Skeletal muscle tissue (tissue), 4 donors: Measurements from ENCODE around the gene TMEM163. TPM values are rescaled to one million over a fixed set of nuclear protein-coding genes. Genes with fewer than 3 reads are reported as not detected.

Experiments used
- H3K27ac ChIP-seq: one replicate; pipeline ENCODE4 v1.7.0; 2013; ENCODE audit warnings: mild to moderate bottlenecking, low read depth, low read length, inconsistent platforms
- H3K27me3 ChIP-seq, 3 donors: one replicate each; pipeline ENCODE4 v1.7.0; 2013; ENCODE audit warnings: low read length in 3 of 3; ENCODE audit not compliant: control insufficient read depth in 3 of 3, insufficient read depth in 3 of 3
- H3K36me3 ChIP-seq, 3 donors: one replicate each; pipeline ENCODE4 v1.7.0; 2013; ENCODE audit warnings: low read length in 3 of 3; ENCODE audit not compliant: control insufficient read depth in 3 of 3, insufficient read depth in 3 of 3
- H3K4me1 ChIP-seq, 3 donors: one replicate each; pipeline ENCODE4 v1.7.0; 2013; ENCODE audit warnings: low read length in 3 of 3, mild to moderate bottlenecking in 3 of 3; ENCODE audit not compliant: control insufficient read depth in 3 of 3, insufficient read depth in 3 of 3
- H3K4me3 ChIP-seq, 3 donors: one replicate each; pipeline ENCODE4 v1.7.0; 2013; ENCODE audit warnings: low read length in 3 of 3
- H3K9ac ChIP-seq, 3 donors: one replicate each; pipeline ENCODE4 v1.7.0; 2013; ENCODE audit warnings: low read length in 3 of 3, mild to moderate bottlenecking in 3 of 3, moderate library complexity in 2 of 3, low read depth in 1 of 3
- H3K9me3 ChIP-seq, 3 donors: one replicate each; pipeline ENCODE4 v1.7.0; 2013; ENCODE audit warnings: low read length in 3 of 3; ENCODE audit not compliant: control insufficient read depth in 3 of 3
- total RNA-seq: library from RNA; depleted of rRNA; stranded (reverse); fragments of >200 nt; gene quantifications from one replicate; pipeline ENCODE4 v1.2.3, GENCODE V29; 2014
- donor health status: Osteomylitis.

The TMEM163 gene
- total RNA-seq, 1 donor from 2014 or later = 1.0 TPM

DNA sequence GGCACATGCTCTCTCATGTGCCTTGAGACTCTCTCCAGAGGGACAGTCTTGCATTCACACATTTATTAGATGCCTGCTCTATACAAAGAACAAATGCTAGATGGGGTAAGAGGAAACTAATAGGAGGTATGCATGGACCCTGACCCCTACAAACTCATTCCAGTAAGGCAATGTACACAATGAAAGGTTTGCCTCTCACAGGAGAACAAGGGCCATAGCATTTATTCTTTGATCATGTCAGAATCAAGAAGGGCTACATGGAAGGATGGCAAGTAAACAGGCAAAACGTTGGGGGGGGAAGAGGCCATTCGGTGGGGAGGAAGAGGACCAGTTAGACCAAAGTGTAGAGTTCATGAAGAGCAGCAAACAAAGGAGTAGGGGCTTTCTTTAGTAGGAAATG, 130.2 kb downstream of the TMEM163 start:
- no peak overlapping the region for H3K9ac ChIP-seq
- no peak overlapping the region for H3K4me3 ChIP-seq
- no peak overlapping the region for H3K27ac ChIP-seq
- H3K9me3 ChIP-seq = peaks cover 0 to 8% (median 0%) of the 10 kb centered on the region in 3 donors
- no peaks in the 10 kb centered on the region for H3K27me3 ChIP-seq
- H3K36me3 ChIP-seq = no peaks in the 10 kb centered on the region
- H3K4me1 ChIP-seq = no peaks in the 10 kb centered on the region

DNA sequence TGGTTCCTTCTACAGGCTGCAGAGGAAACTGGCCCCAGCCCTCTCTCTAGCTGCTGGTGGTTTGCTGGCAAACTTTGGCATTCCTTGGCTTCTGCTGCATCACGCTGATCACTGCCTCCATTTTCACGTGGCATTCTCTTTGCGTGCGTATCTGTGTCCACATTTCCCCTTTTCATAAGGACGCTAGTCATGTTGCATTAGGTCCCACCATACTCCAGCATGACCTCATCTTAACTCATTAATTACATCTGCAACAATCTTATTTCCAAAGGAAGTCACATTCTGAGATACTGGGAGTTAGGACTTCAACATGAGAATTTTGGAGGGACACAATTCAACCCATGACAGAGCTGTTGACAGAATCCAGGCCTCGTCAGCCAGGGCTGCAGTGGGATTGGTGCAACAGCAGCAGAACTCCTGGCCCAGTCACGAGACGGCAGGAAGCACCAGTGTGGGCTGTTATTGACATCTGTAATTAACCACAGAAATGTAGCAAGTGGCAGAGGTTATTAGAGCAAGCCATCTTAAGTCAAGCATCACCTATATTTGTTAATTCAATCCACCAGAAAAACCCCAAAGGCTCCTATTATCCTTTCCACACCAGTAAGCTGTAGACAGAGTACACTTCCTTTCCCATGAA, 132.4 kb downstream of the TMEM163 start:
- Histone ChIP-seq H3K4me3 (no peak overlapping the region), H3K9ac (no peak overlapping the region), H3K36me3 (no peaks in the 10 kb centered on the region), H3K27me3 (no peaks in the 10 kb centered on the region), H3K4me1 (no peaks in the 10 kb centered on the region), H3K27ac (no peak overlapping the region), H3K9me3 (peaks cover 0 to 8% (median 0%) of the 10 kb centered on the region in 3 donors)

DNA sequence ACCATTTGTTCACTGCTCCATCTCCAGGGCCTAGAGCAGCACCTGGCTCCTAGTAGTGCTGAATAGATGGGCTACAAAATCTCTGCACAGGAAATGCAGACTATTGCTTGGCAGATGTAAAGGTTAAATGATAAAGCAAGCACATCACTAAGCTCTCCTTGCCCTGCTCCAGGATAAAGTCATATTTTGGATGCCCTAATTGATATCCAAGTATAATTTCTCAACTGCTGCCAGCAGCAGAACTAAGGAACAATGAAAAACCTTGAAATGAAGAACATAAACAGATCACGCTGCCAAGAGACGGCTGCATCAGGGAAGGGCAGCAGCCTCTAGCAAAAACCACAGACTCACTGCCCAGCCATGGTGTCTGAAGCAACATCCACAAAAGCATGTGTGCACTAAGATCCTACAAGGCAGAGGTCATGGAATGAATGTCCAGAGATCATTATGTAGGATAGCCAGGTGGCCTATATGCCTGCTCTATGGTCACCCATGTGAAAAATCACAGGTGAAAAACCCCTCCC, 134.7 kb downstream of the TMEM163 start:
- H3K4me1 ChIP-seq = no peaks in the 10 kb centered on the region
- no peaks in the 10 kb centered on the region for H3K27me3 ChIP-seq
- no peak overlapping the region for H3K4me3 ChIP-seq
- H3K36me3 ChIP-seq = no peaks in the 10 kb centered on the region
- H3K27ac ChIP-seq = no peak overlapping the region
- H3K9me3 ChIP-seq = no peaks in the 10 kb centered on the region
- no peak overlapping the region for H3K9ac ChIP-seq

DNA sequence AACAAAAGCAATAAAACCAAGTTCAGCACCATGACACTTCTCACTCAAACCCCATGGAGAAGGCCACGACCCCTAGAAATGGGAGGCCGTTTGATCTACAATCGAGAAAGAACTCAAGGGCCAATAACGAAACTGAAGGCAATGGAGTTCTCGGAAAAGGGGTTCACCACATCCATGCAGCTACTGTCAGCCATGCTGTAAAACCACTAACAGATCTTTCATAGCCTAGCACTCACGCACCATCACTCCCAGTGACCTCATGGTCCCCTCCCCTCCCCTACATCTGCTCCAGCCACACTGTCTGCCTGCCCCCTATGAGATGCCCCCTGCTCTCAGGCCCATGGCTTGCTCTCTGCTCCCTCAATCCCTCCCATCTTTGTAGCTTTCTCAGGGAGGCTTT, 135.3 kb downstream of the TMEM163 start:
- Histone ChIP-seq H3K4me3 (no peak overlapping the region), H3K4me1 (no peaks in the 10 kb centered on the region), H3K9ac (no peak overlapping the region), H3K27ac (no peak overlapping the region), H3K27me3 (no peaks in the 10 kb centered on the region), H3K36me3 (no peaks in the 10 kb centered on the region), H3K9me3 (no peaks in the 10 kb centered on the region)

DNA sequence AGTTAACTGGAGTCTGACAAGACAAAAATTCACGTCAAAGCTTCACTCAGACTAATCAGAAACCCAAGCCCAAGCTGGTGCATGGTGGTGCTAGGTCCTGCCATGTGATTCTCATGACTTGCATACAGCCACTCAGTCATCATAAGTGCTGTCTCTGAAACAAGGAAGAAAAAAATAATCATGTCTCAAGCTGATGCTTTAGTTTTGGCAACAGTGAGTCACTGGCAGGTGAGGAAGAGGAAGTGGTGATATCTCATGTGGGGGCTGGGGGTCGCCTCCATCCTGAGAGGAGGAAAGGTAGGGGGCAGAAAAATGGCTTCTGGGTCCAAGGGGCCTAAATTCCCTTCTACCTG, 136.3 kb downstream of the TMEM163 start:
- Histone ChIP-seq H3K27ac (no peak overlapping the region), H3K4me1 (no peaks in the 10 kb centered on the region), H3K27me3 (no peaks in the 10 kb centered on the region), H3K4me3 (no peak overlapping the region), H3K36me3 (no peaks in the 10 kb centered on the region), H3K9ac (no peak overlapping the region), H3K9me3 (no peaks in the 10 kb centered on the region)

DNA sequence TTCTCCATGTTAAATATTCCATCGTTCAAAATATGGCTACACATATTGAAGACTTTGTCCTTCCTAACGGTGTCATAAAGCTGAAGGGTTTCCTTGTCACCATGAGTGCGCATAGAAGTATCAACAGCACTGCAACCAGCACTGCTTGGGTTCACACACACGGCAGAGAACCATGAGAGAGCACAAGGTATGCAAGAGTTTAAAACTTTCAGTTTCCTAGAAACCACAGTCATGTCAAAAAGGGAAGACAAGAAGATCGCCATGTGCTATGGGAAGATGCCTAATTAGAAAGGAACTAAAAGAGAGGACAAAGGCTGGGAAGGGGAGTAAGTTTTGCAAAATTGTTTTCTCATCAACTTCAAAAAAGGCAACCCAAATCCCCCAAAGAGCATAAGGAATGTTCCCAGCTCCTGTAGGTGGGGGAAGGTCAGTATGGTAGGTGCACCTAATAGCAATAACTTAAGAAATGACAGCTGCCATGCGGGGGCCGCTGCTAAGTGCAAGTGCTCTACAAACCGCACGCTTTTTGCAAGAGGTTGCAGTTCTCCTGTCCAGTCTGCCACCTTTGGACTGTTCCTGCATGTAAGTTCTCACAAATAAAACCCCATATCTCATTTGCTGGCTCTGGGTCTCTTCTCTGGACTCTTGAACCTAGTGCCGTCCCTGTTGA, 136.8 kb downstream of the TMEM163 start:
- no peaks in the 10 kb centered on the region for H3K9me3 ChIP-seq
- no peak overlapping the region for H3K9ac ChIP-seq
- no peak overlapping the region for H3K4me3 ChIP-seq
- H3K27ac ChIP-seq = no peak overlapping the region
- H3K27me3 ChIP-seq = no peaks in the 10 kb centered on the region
- no peaks in the 10 kb centered on the region for H3K36me3 ChIP-seq
- H3K4me1 ChIP-seq = no peaks in the 10 kb centered on the region

DNA sequence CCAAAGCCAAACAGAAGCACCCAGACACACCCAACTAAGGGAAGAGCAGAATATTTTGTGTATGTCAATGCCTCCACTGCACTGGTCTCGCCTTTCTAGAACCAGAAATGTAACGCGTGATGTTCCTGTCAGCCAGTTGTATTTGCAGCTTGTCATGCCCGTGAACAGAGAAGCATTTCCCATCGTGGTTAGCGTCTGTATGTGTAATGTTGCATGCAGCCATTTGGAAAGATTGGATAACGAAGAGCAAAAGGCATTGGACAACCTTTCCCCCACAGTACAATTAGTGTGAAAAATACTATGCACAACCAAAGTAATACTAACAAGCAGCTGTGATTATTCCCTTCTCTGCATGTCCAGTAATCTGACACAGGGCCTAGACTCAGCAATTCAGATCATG, 140.5 kb downstream of the TMEM163 start:
- Histone ChIP-seq H3K27me3 (no peaks in the 10 kb centered on the region), H3K27ac (no peak overlapping the region), H3K36me3 (no peaks in the 10 kb centered on the region), H3K4me1 (peaks cover 0 to 2% (median 0%) of the 10 kb centered on the region in 3 donors), H3K9me3 (no peaks in the 10 kb centered on the region), H3K9ac (no peak overlapping the region), H3K4me3 (no peak overlapping the region)

DNA sequence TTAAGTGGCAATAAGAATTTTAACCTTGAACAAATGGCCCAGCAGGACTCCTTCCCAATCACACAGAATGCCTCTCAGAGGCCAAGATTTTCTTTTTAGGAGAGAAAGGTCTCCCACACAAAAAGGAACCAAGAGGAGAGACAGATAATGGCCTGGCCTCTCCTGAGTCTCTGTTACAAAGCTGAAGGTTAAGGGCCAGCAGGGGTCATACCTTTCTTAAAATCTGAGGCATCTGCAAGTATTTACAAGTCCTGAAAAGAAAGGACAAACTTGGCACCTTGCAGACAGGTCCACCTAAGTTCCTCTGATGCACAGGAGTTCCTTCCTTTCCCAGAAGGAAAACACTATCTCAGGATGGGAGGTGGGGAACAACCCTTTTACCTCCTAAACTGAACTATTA, 142.3 kb downstream of the TMEM163 start:
- Histone ChIP-seq H3K4me3 (no peak overlapping the region), H3K9ac (no peak overlapping the region), H3K9me3 (no peaks in the 10 kb centered on the region), H3K27me3 (no peaks in the 10 kb centered on the region), H3K36me3 (no peaks in the 10 kb centered on the region), H3K27ac (no peak overlapping the region), H3K4me1 (peaks cover 0 to 2% (median 0%) of the 10 kb centered on the region in 3 donors)

DNA sequence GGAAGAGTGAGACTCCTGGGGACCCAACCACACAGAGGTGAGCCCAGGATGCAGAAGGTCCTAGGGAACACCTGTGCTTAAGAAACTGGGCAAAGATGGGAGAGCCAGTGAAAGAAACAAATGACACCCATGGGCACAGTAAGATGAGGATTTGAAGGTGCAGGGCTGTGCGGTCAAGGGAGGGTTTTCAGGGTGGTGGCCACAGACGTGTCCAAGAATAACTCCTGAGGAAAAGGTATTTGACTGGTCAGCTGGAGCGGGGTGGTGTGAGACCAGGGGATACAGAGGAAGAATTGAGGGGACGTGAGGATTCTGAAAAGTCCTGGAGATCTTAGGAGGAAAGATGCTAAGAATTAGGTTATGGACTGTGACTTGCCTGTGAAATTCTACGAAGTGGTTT, 142.9 kb downstream of the TMEM163 start:
- no peaks in the 10 kb centered on the region for H3K36me3 ChIP-seq
- H3K27ac ChIP-seq = no peak overlapping the region
- H3K9ac ChIP-seq = no peak overlapping the region
- peaks cover 0 to 2% (median 0%) of the 10 kb centered on the region in 3 donors for H3K4me1 ChIP-seq
- H3K9me3 ChIP-seq = no peaks in the 10 kb centered on the region
- no peaks in the 10 kb centered on the region for H3K27me3 ChIP-seq
- H3K4me3 ChIP-seq = no peak overlapping the region

DNA sequence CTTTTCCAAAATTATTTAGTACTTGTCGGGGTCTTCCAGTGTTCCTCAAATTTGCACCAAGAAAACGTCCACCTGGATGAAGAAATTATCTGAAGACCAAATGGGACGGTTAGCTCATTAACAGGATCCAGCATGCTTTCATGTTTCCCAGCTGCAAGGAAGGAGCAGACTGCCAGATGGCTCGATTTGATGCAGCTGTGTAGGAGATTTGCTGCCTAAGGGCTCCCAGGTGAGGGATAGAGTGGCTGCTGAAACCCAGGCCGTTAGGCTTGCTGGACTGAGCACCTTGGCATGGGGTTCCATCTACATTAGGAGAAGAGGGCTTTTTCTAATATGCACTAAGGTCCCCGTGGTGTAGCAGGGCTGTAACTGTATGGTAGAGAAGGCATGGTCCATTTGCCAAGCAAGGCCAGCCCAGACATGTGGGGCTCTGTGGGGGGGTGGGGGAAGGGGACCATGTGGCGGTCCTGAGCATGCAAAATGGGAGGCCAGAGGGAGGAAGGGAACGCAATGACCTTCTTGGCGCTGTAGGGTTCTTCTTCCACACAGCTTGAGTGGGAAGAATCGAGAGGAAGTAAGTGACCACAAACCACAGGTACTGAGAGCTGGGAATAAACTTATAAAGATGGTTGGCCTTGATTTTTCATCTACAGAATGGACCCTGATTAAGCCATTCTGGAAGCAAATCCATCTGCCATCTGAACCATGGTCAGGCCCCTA, 144.0 kb downstream of the TMEM163 start:
- Histone ChIP-seq H3K36me3 (no peaks in the 10 kb centered on the region), H3K9me3 (no peaks in the 10 kb centered on the region), H3K4me3 (no peak overlapping the region), H3K27ac (no peak overlapping the region), H3K4me1 (peaks cover 0 to 2% (median 0%) of the 10 kb centered on the region in 3 donors), H3K9ac (no peak overlapping the region), H3K27me3 (no peaks in the 10 kb centered on the region)
